HG02884 (cell line): ENCODE results near the gene PSMG4.

ENCODE experiments used
- ATAC-seq: cut with Tn5 transposase; IDR thresholded peaks from one replicate; pipeline ENCODE4 v1.9.1; 2021; ENCODE audit warnings: mild to moderate bottlenecking, moderate library complexity; ENCODE audit not compliant: unreplicated experiment

Gene PSMG4

DNA sequence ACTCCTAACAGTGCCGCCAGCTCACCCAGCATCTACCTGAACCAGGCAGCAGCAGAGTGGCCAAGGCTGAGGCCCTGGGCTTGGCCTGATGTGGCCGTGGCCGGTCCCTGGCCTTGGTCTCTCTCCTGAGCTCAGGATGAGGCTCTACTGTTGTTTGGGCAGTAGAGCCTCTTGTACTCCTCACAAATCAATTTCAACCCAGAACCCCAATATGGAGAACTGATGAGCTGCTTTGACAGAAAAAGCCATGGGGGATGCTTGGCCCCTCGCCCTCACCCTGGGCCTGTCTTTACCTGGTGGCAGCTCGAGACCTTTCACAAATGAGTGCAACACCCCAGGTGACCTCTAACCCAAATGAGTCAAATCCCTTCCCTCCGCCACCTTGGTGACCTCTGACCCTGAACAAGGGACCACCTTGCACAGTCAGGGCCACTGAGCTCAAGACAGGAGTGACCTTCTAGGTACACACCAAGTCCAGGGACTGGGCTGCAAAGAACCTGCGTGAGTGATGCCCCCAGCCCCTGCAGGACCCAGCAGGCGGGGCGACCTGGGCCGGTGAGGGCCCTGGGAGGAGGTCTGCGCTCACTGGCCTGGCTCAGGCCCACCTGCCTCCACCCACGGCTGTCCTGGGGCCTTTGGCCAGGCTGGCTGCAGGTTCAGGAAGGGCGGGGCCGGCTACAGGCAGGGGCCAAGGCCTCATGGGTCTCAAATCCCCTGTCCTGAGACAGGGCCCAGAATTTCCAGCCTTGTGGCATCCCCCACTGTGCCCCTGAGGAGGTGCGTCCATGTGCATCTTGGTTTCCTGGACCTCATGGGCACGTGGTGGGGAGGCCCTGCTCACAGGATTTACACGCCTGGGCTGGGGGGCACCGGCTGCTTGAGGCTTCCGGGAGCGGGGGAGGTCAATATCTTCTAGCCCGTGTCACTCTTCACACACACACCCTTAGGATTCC is 30.2 kb downstream of the PSMG4 start:
- ATAC-seq = no peak

DNA sequence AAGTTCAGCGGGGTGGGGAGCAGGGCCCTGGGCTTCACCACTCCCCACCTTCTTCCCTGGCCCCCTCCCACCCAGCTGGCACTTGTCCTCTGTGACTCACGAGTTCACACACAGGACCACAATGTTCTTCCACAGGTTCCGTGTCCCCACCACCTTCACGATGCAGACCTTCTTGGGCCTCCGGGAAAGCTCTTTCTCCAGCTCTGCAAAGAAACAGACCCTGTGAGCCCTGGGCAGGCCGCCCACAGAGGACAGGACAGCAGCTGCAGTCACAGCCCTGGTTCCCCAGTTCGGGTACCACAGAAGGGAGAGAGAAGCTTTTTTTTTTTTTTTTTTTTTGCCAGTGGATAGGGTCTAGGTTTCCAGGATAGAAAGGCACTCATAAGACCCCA is 30.9 kb downstream of the PSMG4 start:
- no peak for ATAC-seq

DNA sequence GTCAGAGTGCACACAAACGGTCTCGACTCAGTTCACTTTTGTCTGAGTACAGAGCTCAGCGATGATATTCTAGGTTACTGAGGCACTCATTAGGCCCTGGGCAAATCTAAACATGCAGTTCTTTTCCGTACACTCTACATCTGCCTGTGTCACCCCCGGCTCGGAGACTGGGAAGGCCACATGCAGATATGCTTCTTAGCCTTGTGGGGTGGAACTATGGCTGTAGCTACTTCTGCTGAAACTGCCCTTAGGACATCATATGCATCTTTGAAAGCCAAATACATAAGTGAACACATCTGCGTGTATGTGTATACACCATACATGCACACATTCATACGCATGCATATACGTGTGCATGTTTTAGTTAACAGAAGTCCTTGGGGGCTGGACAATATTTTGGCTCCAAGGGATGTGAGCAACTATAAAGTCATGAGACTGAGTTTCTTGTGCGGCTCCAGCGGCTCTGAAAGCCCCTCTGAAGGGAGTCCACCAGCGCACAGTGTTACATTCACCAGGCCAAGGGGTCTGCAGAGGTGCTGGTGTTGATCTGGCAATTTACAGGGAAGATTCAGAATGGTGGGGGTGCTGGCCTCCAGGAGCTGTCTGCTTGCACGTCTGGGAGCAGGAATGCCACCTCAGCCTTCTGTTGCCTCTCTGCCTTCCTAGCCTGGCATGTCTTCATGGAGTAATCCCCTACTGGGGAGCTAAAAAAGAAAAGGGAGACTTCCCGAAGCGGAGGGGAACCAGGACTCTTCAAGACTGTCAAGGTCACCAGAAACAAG is 31.6 kb downstream of the PSMG4 start:
- ATAC-seq = no peak

DNA sequence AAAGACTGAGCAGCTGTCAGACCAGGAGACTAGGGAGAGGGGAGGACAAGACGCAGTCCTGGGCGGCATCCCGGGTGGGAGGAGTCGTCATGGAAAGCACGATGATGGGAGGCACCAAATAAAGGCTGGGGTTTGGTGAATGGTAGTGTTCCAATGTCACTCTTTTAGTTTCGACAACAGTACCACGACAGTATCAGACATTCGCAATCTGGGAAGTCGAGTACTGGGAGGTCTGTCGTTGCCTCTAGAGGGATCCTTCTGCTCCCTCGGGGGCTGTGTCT is 32.1 kb downstream of the PSMG4 start:
- ATAC-seq = no peak

DNA sequence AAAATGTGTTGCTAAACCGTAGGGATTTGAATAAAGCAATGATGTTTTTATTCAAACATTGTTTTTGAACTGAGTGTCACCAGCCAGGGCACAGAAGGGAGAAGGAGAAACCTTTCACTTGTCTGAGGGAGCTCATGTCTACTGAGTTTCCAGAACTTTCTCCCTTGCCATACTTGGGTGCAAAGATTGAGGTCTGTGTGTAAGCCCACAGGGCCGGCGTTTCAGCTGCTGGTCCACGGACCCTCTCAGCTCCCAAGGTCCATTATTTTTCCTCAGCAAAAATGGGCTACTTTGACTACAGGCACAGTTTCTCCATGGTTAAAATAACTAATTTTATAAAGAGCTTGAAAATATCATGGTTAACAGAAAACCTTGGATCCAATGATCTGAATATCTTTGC is 32.6 kb downstream of the PSMG4 start:
- no peak for ATAC-seq

DNA sequence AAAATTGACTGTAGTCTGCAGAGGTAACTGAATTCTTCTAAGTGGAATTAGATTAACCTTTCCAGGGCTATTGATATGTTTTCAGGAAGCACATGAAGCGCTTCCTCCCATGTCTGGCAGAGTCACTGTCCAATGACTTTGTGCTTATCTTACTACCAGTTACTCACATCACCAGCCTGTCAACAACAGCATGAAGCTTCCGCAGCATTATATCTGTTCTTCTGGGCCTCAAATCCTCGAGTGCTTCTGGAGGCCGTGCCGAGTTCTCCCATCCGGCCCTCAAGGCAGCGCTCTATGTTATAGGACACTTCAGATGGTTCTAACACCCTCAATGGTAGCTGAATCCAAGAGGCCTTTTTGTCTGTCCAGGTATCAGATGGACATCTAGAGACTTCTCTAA is 33.2 kb downstream of the PSMG4 start:
- ATAC-seq = no peak

DNA sequence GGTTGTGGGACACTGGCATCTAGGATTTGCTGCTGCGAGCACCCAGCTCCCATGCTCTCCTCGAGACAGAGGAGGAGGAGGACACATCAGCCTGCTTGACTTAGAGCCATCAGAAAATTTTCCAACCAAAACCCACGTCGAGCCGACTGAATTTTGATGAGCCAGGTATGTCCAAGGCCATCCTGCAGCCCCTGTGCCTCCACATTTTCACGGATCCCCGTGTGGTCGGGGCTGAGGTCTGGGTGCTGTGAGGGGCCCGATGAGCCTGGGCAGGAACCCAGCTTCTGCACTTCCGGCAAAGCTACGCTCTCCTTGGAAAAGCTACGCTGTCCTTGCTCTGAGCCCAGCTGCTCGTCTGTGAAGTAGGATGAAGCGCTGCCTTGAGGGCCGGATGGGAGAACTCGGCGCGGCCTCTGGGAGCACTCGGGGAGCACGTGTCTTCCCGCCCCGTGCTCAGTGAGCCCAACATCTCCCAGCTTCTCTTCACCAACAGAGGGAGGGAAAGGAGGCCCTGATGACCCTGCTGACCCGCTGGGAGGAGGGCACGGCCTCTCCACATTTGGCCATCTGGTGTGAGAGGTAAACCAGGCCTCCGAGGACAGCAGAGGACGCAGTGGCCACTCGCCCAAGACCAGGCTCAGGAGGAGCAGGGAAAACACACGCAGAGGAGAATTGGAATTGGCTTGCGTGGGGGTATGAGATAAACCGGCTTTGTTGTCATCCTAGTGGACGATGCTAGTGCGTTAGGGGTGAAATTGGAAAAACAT is 33.9 kb downstream of the PSMG4 start:
- no peak for ATAC-seq

DNA sequence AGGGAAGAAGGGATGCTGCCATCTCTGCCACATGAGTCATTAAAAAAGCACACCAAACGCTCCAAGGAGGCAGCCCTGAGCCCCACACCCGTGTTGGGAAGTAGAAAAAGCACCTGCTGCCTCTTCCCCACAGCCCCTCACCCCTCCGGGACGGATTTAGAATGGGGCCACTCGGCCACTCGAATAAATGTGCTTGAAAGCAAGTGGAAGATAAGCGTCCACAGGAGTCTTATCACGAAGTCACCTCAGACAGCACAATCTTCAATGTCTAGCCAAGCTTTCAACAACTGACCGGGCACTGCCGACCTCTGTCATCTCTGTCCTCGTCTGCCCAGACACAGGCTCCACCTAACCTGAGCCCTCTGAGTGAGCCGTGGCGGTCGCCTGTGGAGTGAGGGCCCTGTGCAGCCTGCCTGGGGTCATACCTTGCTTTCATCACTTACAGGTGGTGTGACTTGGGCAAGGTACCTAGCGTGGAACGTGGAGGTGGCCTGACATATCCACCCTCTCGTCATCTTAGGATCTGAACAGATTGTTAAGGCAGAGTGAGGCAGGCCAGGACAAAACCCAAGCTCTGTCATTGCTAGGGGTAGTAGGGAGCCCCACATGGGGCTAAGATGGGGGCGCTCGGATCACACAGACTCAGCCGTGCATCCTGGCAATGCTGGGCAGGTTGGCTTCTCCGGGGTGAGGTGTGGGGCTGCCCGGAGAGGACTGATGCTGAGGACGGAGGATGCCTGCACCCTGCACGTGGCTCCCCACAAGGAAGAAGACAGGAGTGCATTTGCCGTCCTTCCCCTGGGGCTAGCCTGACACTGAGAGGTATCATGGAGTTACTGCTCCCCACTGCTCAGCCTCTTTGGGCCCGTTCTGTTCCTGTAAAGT is 34.8 kb downstream of the PSMG4 start:
- ATAC-seq = no peak

DNA sequence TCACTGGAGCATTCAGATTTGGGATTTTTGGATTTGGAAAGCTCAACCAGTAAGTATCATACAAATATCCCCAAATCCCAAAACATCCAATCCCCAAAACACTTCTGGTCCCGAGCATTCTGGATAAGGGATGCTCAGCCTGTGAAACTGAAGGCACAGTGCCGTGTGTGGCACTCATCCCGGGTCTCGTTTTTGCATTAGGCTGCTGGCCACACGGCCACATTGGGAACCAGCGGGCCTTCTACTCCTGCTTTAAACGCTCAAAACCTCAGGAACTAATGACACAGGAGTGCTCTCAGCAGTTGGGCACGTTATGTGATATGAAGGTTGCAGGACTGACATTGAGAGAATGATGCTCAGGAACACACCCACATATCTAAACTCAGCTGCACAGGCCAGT is 35.6 kb downstream of the PSMG4 start:
- no peak for ATAC-seq

DNA sequence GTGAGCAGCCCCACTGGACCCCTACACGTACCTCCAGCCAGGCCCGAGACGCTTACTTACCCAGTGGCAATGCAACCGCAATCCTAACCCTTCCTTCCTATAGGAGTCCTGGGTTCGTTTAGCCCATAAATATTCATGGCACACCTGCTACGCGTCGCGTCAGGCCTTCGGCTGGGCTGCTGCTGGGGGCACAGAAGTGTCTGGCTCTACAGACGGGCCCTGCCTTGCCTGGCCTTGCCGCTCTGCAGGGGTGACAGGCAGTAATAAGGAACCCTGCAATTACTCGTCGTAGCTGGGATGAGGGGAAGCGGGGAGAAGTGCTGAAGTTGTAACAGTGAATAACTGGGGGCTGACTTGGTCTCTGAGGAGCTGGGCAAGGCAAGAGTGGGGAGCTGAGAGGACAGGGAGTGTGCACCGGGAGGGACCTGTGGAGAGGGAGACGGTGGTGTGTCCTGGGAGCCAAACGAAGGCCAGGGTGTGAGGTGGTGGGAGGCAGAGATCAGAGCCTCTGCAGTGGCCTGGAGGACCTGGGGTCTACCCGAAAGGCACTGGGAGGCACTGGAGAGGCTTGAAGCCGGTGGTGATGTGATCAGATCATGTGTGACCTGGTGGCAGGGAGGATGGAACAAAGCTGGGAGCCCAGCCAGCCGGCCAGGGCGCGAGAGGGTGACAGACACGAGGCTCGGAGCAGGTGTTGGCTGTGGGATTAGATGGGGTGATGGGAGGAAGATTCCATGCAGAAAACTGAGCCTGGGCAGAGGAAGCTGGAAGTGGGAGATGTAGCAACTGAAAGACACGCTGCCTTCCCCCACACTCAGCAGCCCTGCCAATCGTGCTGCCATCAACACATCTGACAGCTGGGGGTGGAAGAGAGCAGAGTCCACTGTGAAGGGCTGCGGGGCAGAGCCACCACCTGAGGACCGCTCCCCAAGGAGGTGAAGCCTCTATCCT is 36.4 kb downstream of the PSMG4 start:
- ATAC-seq = no peak

DNA sequence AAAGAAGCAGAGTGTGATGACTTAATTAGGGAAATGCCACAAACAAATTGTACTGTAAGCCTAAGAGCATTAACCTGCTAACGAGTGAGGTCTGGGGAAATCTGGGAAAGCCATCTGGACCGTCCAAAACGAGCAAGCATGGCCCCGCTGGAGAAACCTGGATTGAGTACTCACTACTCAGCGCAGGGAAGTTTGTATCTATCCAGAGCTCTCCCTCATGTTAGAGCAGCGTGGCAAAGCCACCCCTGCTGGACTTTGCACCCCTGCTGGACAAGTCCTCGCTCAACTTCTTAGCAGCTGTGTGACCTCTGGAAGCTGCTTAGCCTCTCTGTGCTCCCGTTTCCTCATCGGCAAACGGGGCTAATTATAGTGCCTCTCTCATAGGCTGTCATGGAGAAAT is 37.3 kb downstream of the PSMG4 start:
- no peak for ATAC-seq

DNA sequence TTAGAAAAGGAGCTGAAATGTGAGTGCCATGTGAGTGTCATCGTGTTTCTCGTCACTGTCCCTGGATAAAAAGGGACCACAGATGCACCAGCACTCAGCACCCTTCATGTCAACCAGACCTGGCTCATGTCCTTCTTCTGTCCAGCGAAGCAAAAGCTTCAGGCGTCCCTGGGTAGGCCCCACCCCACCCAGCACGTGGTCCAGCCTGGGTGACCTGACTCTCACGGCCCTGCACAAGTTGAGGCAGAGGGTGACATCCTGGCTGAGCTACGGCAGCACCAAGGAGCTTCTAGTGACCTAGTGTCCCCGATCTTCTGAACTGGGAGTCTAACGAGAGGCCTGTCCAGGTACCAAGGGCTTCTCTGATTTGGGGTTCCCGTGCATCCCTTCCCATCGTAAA is 37.8 kb downstream of the PSMG4 start:
- ATAC-seq = no peak

DNA sequence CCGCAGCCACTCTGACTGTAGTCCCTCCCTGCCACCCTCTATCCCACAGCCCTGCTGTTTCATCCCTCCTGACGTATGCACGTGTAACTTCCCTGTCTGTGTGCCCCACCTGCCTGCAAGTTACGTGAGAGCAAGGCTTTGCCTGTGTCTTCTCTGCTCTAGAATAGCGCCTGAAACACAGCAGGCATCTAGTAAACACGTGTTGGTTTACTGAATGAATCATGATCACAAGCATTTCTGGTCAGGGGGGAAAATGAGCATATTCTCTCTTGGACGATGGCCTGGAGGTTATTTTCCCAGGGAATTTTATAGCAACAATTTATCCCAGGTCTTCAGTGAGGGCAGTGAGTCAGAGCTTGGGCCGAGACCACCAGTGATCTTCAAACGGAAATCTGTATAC is 38.3 kb downstream of the PSMG4 start:
- no peak for ATAC-seq

DNA sequence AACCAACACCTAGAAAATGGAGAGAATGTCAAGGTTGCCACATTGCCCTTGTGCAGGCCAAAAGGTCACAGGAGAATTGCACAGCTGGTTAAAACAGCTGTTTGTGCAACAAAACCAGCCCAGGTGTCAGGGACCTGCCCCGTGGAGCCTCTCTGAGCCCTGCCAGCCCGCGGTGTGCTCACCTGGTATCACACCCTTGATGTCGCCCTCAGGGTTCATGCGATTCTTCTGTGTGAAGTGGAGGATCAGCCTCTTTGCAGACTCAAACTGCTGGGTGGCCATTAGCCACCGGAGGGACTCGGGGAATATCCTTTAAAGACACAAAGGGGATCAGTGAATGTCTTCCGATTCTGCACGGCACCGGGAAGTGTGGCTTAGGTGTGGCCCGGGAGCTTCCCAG is 39.2 kb downstream of the PSMG4 start:
- no peak for ATAC-seq

DNA sequence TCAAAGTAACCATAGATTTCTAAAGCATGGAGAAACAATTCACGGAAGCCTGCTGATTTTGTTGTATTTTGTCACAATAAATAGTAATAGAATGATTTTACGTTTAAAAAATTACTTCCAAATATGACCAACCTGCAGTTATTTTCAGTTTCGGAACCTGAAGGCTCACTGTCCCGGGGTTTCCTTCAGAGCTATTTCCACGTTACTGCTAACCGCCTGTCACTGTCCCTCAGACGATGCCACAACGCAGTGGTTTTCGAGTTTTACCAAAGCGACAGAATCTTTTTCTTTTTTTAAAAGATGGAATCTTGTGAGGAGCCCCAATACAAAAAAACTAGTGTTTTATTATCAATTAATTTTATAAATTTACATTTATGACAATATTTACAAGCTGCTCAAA is 40.5 kb downstream of the PSMG4 start:
- ATAC-seq = no peak

DNA sequence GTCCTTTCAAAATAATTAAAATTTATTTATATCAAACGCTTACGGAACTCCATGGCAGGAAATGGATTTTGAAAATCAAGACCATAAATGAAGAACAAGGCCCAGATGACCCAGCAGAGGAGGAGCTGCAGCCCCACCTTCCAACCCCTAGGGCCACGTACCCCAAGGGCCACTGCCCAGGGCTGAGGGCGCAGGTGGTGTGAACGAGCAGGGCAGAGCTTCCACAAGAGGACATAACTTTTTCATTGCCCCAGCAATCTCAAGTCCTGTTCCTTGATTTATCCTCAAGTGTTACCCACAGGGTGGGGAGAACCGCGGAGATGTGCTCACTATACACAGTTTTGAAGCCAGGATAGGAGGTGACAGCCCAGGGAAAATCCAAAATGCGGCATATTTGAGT is 42.8 kb downstream of the PSMG4 start:
- no peak for ATAC-seq

DNA sequence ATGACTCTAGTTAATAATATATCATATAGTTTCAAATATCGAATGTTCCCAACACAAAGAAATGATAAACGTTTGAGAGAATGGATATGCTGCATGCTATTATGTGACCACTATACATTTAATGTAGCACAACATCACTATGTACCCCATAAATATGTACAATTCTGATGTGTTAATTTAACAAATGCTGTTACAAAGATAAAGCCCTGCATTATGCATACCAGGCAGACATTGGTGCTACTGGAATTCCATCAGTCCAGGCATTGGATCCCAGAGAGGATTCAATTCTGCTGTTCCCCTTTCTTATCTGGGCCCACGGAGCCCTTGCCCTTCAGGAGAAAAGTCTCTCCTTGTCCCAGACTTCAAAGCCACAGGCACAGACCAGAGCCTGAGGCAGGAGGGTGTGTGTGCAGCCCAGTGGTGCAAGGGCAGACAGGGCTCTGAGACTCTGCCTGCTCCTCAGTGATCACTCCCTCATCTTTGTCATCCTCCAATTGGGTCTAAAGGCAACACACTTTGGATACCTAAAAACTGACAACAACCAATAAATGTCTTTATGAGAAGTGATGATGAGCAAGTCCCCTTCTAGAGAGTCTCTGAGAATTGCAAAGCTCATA is 45.2 kb downstream of the PSMG4 start:
- ATAC-seq = no peak

DNA sequence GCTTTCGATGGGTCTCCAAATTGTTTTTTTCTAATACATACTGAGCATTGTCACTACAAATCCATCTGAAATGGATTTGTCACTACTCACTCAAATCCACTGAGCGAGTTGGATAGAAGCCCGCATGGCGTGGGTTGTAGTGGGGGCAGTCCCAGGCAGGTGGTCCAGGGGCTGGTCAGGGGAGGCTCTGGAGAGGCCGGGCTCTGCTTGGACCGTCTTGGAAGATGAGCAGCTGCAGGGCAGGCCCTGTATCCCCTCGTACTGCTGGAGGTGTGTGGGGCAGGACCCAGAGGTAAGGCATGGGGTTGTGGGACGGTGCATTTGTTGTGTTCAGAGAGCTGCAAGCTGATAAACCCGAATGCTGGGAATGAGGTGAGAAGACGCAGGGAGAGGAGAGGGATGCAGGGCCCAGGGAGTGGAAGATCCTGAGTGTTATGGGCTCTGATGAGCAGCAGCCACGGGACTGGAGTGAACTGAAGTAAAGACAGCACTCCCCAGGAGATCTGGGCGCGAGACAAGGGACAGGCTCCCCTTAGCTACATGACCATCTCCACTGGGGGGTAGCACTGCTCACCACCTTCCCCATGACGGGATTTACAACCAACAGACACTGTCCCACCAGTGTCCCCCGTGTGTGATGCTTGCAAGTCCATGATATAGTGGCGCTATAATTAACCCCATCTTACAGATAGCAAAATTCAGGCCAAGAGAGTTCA is 45.9 kb downstream of the PSMG4 start:
- ATAC-seq = no peak

DNA sequence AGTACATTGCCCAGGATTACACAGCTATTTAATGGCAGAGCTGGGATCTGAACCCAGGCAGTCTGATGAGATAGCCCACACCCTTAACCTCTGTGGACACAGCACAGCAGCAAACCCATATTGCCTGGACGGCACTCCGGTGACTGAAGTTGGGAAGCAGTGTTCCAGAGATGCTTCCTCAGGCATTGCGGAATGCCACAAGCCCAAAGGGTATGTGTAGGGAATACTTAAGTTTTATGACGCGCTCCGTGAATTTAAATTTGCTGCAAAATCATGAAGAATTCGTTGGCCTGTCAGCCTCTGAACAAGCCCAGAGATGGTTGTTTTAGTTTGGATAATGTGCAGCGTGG is 46.4 kb downstream of the PSMG4 start:
- no peak for ATAC-seq
